Muscle of back (tissue), 11 donors: ENCODE measurements around the gene MIOX. TPM values are rescaled to one million over a fixed set of nuclear protein-coding genes. Genes with fewer than 3 reads are reported as not detected.
A peak's percentile ranks its signal among the peaks of the same experiment; 100 is the strongest.

Source experiments
- DNase-seq, 3 donors: peaks; one replicate each; pipeline versions ENCODE4 v3.0.0 to v3.0.0-alpha.2; 2013
- polyA plus RNA-seq, 10 donors: library from polyadenylated mRNA; unstranded; fragments of 120-200 nt; gene quantifications; one replicate each; pipeline ENCODE4 v1.2.1, GENCODE V29; 2013; ENCODE audit not compliant: insufficient read length in 10 of 10

Gene MIOX
- polyA plus RNA-seq, 10 donors = 0.14 TPM; not detected in 9

DNA sequence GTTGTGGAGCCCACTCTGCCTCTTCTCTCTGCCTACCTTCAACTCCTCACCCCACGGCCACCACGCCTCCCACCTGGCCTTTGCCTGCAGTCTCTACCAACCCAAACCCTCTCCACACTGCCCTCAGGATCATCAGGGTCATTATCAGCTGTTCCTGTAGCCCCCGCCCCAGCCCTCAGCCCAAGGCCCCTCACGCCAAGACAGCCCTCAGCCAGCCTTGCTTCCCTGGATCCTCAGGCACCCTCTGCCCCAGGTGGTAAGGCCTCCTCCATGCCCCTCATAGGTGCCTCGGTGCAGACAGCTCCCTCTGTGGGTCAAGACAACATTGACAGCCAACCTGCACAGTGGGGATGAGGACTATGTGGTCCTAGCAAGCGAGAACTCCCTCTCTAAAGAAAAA, 13.6 kb upstream of the MIOX start:
- no peak for DNase-seq

DNA sequence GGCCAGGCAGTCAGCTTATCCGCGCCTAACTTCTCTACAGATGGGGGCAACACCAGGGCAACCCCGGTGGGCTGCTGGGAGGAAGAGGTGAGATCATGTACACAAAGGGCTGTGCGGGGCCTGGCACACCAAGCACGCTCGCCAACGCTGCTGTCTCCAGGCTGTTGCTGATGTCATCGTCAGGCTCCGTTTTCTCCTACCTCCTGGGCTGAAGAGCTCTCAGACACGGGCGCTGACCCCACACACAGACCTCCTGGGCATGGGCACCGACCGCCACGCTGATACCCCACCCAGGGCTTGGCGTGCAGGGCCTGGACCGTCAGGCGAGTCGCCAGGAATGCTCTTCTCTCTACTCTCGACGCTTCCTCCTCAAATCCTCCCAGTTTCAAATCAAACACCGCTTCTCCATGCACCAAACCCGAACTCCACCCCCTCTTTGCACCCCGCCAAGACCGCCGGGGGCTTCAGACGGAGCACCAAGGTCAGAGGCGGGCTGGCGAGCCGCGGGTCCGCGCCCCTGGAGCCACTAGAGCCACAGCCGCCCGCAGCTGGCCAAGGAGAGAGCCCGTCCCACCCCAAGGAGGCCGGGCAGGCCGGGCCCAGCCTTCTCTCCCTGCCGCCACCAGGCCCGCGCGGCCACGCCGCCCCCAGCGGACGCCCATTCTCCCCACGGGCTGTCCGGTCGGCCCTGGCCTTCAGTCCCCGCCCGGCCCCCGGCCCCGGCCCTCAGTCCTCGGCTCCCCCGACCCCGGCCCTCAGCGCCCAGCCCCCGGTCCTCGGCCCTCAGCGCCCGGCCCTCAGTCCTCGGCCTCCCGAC, 12.6 kb upstream of the MIOX start:
- DNase-seq = peak in 2 of 3 donors; percentile 15 to 61

DNA sequence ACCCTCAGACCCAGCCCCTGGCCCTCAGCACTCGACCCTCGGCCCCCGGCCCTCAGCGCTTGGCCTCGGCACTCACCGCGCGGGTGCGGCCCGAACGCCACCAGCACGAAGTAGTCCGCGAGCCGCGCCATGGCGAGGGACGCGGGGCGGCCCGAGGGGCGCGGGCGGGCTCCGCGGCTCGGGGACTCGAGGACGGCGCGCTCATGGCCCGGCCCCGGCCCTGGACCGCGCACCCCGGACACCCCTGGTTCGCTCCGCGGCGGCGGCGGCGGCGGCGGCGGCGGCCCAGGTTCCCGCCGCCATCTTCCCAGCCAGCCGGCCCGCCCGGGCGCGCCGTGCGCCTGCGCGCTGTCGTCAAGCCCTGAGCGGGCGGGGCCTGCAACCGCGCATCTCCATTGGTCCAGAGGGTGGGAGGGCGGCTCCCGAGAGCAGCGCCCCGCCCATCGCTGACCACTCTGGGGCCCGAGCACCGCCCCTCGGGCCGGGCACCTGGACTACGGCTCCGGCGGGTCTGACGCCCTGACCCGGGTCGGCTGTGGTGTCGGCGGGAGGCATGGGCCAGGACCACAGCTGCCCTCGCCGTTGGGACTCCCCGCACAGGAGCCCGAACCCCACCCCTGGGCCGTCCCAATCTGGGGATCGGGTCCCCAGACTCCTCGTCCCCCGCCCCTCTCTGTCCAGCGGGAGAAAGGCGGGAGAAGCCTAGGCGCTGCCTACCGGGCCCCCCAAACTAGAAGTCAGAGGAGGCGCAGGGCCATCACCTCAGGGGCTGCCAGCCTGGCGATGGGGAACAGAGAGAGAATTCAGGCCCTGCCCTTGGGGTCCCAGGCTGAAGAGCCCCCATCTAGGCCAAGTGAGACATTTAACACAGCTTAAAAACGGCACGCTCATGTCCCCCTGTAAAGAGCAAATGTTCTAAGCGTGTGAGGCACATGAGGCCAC, 11.7 kb upstream of the MIOX start, which contains the start of gene SBF1:
Gene SBF1, minus strand, starts transcription at position 326 of the 942 bp plus-strand sequence. Its CDS starts 195 bp downstream, at position 131.
- peak; percentile 91 to 97 (median 97) for DNase-seq

DNA sequence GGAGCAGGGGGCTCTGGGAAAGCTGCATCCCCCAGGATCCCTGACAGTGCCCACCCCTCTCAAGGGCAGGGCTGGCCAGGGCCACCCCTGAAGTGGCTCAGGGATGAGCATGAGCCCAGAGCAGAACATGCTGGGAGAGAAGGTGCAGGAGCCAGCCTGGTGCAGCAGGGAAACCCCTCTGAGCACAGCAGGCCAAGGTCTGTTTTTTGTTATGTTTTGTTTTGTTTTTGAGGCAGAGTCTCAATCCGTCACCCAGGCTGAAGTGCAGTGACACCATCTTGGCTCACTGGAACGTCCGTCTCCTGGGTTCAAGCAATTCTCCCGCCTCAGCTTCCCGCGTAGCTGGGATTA, 11.0 kb upstream of the MIOX start:
- DNase-seq = no peak

DNA sequence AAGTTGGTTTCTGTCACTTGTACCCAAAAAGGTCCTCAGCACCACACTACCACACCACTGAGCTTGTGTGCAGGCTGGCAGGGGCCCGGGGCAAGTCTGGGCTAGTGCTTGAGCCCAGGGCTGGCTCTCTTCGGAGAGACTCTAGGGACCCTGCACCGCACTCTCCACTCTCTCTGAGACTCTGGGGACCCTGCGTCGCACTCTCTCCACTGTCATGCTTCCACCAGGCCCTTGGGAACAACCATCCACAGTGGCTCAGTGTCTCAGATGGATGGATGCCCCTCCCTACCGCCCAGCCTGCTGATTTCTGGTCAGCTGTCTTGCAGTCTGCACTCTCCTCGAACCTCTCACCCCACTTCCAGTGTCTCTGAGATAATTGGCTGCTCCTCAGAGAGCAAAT, 9.8 kb upstream of the MIOX start:
- DNase-seq = no peak

GRCh38 chr22:50477923-50478322, 8.7 kb upstream of the MIOX start:
- DNase-seq = no peak

DNA sequence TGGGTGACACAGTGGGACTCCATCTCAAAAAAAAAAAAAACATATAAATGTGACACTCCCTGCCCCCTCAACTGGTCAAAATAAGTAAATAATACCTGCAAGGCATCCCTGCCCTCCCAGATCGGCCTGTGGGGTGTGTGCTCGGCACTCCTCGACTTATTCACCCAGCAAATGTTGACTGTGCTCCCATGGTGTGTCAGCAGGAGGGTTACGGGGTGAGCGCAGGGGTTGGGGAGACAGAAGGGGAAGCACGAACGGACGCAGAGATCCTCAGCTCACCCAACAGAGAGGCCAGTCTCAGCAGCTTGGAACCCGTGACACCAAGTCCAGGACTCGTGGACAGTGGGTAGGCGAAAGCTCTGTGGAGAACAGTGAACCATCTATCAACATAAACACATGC, 6.9 kb upstream of the MIOX start:
- DNase-seq = no peak

- no peak for DNase-seq
Observed at GRCh38 chr22:50481045-50481439, 5.6 kb upstream of the MIOX start.

DNA sequence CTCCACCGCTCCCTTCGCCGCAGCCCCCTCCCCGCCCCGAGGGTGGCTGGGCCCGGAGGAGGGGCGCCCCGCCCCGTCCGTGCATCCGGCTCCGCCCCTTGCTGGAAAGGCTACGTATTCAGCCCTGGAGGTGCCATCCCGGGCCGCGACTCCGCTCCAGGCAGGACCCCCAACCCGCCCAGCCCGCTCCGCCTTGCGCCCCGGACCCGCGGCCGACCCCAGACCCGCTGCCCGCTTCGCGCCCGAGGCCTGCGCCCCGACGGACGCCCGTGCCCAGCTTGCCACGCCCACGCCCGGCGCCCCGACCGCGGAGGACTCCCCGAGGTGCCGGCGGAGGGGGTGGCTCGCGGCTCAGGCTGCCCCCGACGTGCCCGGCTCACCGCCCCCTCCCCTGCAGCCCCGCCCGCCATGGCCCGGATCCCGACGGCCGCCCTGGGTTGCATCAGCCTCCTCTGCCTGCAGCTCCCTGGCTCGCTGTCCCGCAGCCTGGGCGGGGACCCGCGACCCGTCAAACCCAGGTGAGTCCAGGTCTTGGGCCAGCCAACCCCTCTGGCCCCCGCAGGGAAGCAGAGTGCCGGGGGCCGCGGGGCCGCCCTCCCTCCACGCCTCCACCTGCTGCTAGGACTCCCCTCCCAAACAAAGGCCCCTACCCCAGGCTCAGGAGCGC, 5.1 kb upstream of the MIOX start, which contains the start of gene ADM2:
Gene ADM2, plus strand, starts transcription at position 104 of the 667 bp plus-strand sequence. Its CDS starts 305 bp downstream, at position 409.
- peak in 2 of 3 donors; percentile 27 to 50 for DNase-seq

GRCh38 chr22:50482107-50483074, 4.3 kb upstream of the MIOX start:
- no peak for DNase-seq

DNA sequence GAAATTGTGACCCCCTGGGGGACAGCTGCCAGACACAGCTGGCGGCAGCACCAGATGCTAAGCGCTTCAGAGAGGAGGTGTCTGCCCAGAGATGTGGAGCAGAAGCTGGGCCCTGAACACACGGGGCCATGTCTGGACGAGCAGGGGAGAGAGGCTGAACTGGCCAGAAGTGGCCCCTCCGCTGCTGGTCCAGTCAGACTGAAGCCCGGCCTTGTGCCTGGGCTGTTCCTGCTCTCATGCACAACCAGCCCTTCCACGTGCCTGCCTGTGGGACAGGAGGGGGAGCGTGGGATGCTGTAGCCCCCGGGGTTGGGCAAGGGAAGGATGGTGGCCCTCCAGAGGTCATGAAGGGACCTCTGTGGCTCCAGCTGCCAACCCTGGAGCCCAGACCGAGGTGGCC, 3.6 kb upstream of the MIOX start:
- DNase-seq = no peak

DNA sequence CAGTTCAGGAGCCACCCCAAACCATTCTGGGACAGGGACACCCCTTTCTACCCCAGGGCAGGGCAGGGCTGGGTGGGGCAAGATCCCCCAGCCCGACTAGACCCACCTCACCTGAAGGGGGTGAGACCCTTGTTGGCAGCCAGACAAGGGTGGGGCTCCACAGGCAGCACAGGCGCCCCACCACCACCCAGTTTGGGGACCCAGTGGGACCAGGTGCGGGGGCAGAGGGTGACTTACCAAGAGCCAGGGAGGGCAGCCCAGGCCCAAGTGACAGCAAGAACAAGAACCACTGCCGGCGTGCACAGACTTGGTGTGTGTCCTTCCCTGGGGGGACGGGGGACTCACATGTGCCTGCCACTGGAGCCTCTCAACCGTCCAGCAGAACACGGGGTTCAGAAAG, 3.1 kb upstream of the MIOX start:
- no peak for DNase-seq

GRCh38 chr22:50483977-50484853, 2.4 kb upstream of the MIOX start:
- DNase-seq = no peak

GRCh38 chr22:50485221-50486131, 1.2 kb upstream of the MIOX start:
- DNase-seq = no peak

GRCh38 chr22:50487290-50488005, 789 bp downstream of the MIOX start:
- no peak for DNase-seq

DNA sequence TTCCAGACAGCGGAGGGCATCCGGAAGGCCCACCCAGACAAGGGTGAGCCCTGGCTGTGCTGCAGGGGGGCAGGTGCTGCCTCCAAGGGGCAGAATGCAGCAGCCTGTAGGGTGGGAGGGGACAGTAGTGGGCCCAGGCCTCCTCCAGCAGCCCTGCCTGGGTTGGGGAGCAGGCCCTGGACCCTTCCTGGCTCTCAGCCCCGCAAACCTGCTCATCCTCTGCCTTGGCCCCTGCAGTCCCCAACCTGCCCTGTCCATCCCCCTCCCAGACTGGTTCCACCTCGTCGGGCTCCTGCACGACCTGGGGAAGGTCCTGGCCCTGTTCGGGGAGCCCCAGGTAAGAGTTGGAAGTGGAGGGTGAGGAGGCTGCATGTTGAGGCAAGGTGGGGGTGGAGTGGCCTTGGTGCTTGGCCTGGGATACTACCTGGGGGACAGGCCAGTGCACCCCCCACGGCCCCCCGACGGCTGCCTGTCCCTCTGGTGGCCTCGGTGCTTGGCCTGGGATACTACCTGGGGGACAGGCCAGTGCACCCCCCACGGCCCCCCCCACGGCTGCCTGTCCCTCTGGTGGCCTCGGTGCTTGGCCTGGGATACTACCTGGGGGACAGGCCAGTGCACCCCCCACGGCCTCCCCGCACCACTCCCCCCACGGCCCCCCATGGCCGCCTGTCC, 1.5 kb downstream of the MIOX start:
- no peak for DNase-seq

DNA sequence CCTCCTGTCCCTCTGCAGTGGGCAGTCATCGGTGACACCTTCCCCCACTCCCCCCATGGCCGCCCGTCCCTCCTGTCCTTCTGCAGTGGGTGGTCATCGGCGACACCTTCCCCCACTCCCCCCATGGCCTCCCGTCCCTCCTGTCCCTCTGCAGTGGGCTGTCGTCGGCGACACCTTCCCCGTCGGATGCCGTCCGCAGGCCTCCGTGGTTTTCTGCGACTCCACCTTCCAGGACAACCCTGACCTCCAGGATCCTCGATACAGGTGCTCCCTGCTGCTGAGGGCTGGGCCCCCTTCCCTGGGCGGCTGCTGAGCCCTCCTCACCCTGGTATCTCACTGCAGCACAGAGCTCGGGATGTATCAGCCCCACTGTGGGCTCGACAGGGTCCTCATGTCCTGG, 2.2 kb downstream of the MIOX start:
- no peak for DNase-seq
